ENCODE measurements around the gene MBD3. TPM values are rescaled to one million over a fixed set of nuclear protein-coding genes. Genes with fewer than 3 reads are reported as not detected.

MBD3 gene
- total RNA-seq, 1 donor, result 78.5 TPM

- DNase-seq (ENCODE audit: insufficient read length, low spot score, missing footprints), result no peak
These were observed 23.7 kb upstream of the MBD3 start for GRCh38 chr19:1616396-1616795.

GRCh38 chr19:1615156-1615765 lies 22.6 kb upstream of the MBD3 start:
- H3K4me3 ChIP-seq (ENCODE audit: insufficient read depth, low read length), result no peak overlapping the region
- no peak overlapping the region for H3K27ac ChIP-seq (ENCODE audit: low read depth, low read length)
- peaks cover 54% of the 10 kb centered on the region for H3K36me3 ChIP-seq (ENCODE audit: insufficient read depth, low read length)
- peaks cover 15% of the 10 kb centered on the region for H4K20me1 ChIP-seq (ENCODE audit: insufficient read depth, low read length)
- no peak for TF ChIP-seq CTCF (IDR thresholded peaks at IDR 0.05; ENCODE audit: extremely low read depth, low read depth, low read length)
- DNase-seq (ENCODE audit: insufficient read length, low spot score, missing footprints), result no peak
- H3K4me2 ChIP-seq (ENCODE audit: insufficient read depth, low read length), result no peak overlapping the region
- H3K9me3 ChIP-seq (ENCODE audit: low read depth, low read length), result no peaks in the 10 kb centered on the region
- no peaks in the 10 kb centered on the region for H3K27me3 ChIP-seq (ENCODE audit: insufficient read depth, low read length)
- H3K79me2 ChIP-seq (ENCODE audit: insufficient read depth, low read length), result no peaks in the 10 kb centered on the region
- no peaks in the 10 kb centered on the region for H3K4me1 ChIP-seq (ENCODE audit: insufficient read depth, low read length)
- no peak overlapping the region for H2AFZ ChIP-seq (ENCODE audit: low read length)

More at GRCh38 chr19:1616396-1616795, 23.7 kb upstream of the MBD3 start:
- H3K4me2 ChIP-seq (ENCODE audit: insufficient read depth, low read length), result no peak overlapping the region
- H3K27ac ChIP-seq (ENCODE audit: low read depth, low read length), result no peak overlapping the region
- H3K79me2 ChIP-seq (ENCODE audit: insufficient read depth, low read length), result no peaks in the 10 kb centered on the region
- H3K4me1 ChIP-seq (ENCODE audit: insufficient read depth, low read length), result no peaks in the 10 kb centered on the region
- H3K9me3 ChIP-seq (ENCODE audit: low read depth, low read length), result no peaks in the 10 kb centered on the region
- TF ChIP-seq CTCF (IDR thresholded peaks at IDR 0.05; ENCODE audit: extremely low read depth, low read depth, low read length), result no peak
- H3K36me3 ChIP-seq (ENCODE audit: insufficient read depth, low read length), result peaks cover 54% of the 10 kb centered on the region
- H3K27me3 ChIP-seq (ENCODE audit: insufficient read depth, low read length), result no peaks in the 10 kb centered on the region
- H4K20me1 ChIP-seq (ENCODE audit: insufficient read depth, low read length), result peaks cover 19% of the 10 kb centered on the region
- H3K4me3 ChIP-seq (ENCODE audit: insufficient read depth, low read length), result no peak overlapping the region
- no peak overlapping the region for H2AFZ ChIP-seq (ENCODE audit: low read length)

GRCh38 chr19:1613808-1614570 lies 21.3 kb upstream of the MBD3 start:
- Histone ChIP-seq H2AFZ (ENCODE audit: low read length) (no peak overlapping the region), H4K20me1 (ENCODE audit: insufficient read depth, low read length) (peaks cover 14% of the 10 kb centered on the region), H3K27ac (ENCODE audit: low read depth, low read length) (no peak overlapping the region), H3K36me3 (ENCODE audit: insufficient read depth, low read length) (peaks cover 49% of the 10 kb centered on the region), H3K9me3 (ENCODE audit: low read depth, low read length) (no peaks in the 10 kb centered on the region), H3K4me3 (ENCODE audit: insufficient read depth, low read length) (no peak overlapping the region), H3K79me2 (ENCODE audit: insufficient read depth, low read length) (no peaks in the 10 kb centered on the region), H3K27me3 (ENCODE audit: insufficient read depth, low read length) (no peaks in the 10 kb centered on the region), H3K4me1 (ENCODE audit: insufficient read depth, low read length) (no peaks in the 10 kb centered on the region), H3K4me2 (ENCODE audit: insufficient read depth, low read length) (no peak overlapping the region)
- no peak for TF ChIP-seq CTCF (IDR thresholded peaks at IDR 0.05; ENCODE audit: extremely low read depth, low read depth, low read length)
- no peak for DNase-seq (ENCODE audit: insufficient read length, low spot score, missing footprints)

- H3K4me3 ChIP-seq (ENCODE audit: insufficient read depth, low read length), result no peak overlapping the region
- H3K4me2 ChIP-seq (ENCODE audit: insufficient read depth, low read length), result no peak overlapping the region
- H3K4me1 ChIP-seq (ENCODE audit: insufficient read depth, low read length), result no peaks in the 10 kb centered on the region
- no peaks in the 10 kb centered on the region for H3K9me3 ChIP-seq (ENCODE audit: low read depth, low read length)
- no peak overlapping the region for H2AFZ ChIP-seq (ENCODE audit: low read length)
- no peaks in the 10 kb centered on the region for H3K79me2 ChIP-seq (ENCODE audit: insufficient read depth, low read length)
- H4K20me1 ChIP-seq (ENCODE audit: insufficient read depth, low read length), result peaks cover 6% of the 10 kb centered on the region
- no peaks in the 10 kb centered on the region for H3K27me3 ChIP-seq (ENCODE audit: insufficient read depth, low read length)
- DNase-seq (ENCODE audit: insufficient read length, low spot score, missing footprints), result no peak
- H3K36me3 ChIP-seq (ENCODE audit: insufficient read depth, low read length), result peaks cover 44% of the 10 kb centered on the region
- no peak overlapping the region for H3K27ac ChIP-seq (ENCODE audit: low read depth, low read length)
- TF ChIP-seq CTCF (IDR thresholded peaks at IDR 0.05; ENCODE audit: extremely low read depth, low read depth, low read length), result no peak
These were observed 20.5 kb upstream of the MBD3 start for GRCh38 chr19:1613146-1613545.
